ENCODE data around the gene ZNF605.

DNA sequence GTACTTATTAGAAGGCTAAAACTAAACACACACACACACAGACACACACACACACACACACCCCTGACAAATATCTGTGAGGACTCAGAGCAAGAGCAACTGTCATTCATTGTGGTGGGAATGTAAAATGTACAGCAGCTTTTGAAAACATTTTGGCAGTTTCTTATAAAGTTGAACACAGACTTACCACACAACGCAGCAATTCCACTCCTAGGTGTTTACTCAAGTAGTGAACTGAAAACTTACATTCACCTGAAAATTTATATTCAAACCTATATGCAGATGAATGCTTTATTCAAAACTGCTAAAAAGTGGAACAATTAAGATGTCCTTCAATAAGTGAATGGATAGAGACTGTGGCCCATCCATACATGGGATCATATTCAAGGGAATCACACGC lies 18.6 kb downstream of the ZNF605 start:
- TF ChIP-seq CTCF (IDR thresholded peaks at IDR 0.05) (no peak), POLR2A (IDR thresholded peaks at IDR 0.05) (no peak), POLR2AphosphoS5 (IDR thresholded peaks at IDR 0.05) (no peak)

All from prostate gland (tissue), 2 donors.